GM18526 (cell line): Measurements from ENCODE around the gene APBA3.

Experiments
- POLR2A ChIP-seq: IDR thresholded peaks from 3 replicates; pipeline ENCODE4 v1.6.1; 2011; ENCODE audit not compliant: insufficient read length; ENCODE audit errors: extremely low read depth

APBA3 gene

DNA sequence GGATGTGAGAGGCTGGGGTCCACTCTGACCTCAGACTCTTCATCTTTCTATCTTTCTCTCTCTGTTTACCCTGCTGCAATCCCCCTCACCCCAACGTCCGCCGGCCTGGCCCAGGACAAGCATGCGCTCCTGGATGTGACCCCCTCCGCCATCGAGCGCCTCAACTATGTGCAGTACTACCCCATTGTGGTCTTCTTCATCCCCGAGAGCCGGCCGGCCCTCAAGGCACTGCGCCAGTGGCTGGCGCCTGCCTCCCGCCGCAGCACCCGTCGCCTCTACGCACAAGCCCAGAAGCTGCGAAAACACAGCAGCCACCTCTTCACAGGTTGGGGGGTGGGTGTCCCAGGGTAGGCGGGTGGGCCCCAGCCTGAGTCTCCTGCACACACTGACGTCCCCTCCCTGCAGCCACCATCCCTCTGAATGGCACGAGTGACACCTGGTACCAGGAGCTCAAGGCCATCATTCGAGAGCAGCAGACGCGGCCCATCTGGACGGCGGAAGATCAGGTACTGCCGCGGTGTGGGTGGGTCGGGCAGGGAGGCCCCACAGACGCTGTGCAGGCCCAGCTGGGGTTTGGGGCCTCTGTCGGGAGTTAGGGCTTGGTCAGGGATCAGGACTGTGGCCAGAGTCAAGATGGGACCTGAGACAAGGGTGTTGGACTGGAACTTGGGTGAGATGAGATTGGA, 15.0 kb downstream of the APBA3 start:
- TF ChIP-seq POLR2A = no peak

DNA sequence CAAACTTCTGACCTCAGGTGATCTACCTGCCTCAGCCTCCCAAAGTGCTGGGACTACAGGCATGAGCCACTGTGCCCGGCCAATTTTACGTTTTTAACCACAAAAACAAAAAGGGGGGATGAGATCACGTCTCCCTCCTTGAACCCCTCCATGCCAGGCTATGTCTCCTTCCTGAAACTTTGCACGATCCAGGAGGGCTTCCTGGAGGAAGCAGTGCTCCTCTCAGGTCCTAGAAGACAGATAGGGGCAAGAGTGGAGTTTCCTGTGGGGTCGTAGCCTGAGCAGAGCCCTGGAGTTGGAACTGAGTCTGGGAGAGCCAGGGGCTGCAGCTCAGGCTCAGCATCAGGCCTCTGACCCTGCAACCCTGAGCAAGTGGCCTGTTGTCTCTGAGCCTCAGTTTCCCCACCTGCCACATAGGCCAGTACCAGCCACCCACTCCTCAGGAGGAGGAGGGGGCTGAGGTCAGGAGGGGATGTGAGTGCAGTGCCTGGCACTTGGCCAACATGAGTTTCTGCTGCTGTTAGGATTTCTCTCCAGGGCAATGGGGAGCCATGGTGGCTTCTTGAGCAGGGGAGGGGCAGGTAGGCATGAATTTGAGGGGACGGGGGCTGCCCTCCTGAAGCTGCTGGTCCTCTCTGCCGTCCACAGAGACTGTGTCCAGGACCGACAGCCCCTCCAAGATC, 16.0 kb downstream of the APBA3 start:
- no peak for TF ChIP-seq POLR2A

DNA sequence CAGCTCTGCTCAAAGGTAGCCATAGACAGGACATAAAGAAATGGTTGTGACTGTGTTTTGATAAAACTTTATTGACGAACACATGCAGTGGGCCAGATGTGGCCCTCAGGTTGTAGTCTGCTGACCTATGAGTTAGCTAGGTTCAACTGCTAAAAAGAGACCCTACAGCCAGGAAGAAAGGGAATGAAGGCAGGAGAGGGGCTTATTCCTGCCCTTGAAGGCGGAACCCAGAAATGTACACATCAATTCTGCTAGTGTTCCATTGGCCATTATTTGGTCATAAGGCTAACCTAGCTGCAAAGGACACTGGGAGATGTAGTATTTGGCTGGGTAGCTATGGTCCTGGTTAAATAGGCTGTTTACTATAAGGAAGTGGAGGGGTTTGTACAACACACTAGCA, 18.0 kb downstream of the APBA3 start:
- TF ChIP-seq POLR2A = no peak

DNA sequence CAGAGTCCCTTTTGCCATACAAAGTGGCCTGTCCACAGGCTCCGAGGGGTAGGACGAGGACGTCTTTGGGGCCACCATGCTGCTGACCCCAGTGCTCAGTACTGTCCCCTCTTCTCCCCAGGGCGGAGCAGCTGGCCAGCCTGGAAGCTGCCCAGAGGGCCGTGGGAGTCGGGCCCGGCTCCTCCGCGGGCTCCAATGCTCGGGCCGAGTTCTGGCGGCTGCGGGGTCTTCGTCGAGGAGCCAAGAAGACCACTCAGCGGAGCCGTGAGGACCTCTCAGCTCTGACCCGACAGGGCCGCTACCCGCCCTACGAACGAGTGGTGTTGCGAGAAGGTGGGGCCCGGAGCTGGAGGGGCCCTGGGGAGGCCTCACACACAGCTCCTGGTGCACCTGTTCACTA, 21.1 kb downstream of the APBA3 start:
- TF ChIP-seq POLR2A = no peak

DNA sequence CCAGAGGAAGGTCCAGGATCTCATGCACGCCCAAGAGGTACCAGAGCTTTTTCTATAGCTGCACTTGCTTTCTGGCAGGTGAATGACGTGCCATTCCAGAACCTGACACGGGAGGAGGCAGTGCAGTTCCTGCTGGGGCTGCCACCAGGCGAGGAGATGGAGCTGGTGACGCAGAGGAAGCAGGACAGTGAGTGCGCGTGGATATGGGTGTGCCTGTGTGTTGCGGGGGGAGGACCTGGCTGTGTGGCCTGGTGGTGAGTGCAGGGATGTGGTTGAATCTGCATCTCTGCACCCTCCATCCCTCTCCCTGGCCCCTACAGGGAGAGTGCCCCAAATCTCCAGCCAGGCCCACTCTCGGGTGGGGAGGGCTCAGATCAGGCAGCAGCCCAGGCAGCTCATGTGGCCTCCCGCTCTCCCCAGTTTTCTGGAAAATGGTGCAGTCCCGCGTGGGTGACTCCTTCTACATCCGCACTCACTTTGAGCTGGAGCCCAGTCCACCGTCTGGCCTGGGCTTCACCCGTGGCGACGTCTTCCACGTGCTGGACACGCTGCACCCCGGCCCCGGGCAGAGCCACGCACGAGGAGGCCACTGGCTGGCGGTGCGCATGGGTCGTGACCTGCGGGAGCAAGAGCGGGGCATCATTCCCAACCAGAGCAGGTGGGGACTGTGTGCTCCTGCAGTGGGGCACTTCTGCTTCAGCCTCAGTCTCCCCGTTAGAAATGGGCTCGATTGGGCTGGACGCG, 22.8 kb downstream of the APBA3 start:
- no peak for TF ChIP-seq POLR2A

DNA sequence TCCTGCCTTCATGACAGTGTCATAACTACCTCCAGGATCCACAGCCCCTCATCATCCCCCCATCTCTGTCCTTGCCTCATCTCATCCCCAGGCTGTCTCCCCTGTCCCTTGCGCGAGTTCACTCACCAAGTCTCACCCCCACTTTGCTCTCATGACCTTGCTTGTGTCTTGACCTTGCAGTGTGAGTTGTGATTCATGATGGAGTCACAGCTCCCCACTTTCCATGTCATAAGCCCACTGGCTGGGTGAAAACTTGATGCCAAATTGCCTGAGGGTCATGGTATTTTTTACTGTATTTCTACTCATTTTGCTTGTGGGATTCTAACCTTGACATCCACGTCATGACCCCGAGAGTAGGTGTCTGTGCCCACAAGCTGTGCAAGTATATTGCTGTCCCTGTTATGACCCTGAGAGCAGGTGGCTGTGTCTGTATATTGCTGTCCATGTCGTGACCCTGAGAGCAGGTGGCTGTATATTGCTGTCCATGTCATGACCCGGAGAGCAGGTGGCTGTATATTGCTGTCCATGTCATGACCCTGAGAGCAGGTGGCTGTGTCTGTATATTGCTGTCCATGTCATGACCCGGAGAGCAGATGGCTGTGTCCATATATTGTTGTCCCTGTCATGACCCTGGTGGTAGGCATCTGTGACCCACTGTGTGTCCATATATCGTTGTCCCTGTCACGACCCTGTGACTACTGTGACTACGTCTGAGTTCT, 23.8 kb downstream of the APBA3 start:
- TF ChIP-seq POLR2A = no peak

DNA sequence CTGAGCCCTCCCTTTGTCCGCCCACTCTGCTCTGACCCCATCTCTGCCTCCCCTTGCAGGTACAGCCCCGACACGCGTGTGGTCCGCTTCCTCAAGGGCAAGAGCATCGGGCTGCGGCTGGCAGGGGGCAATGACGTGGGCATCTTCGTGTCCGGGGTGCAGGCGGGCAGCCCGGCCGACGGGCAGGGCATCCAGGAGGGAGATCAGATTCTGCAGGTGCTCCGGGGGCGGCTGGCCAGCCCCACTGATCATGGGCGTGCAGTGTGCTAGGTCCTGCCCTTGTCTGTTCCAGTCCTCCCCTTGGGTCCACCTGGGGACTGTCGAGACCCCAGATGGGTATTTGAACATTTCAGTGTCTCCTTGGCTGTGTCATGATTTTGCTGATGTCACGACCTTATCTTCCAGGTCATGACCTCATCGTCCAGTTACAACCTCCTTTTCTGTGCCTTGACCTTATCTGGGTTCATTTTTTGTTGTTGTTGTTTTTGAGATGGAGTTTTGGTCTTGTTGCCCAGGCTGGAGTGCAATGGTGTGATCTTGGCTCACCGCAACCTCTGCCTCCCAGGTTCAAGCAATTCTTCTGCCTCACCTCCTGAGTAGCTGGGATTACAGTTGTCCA, 25.3 kb downstream of the APBA3 start:
- no peak for TF ChIP-seq POLR2A

DNA sequence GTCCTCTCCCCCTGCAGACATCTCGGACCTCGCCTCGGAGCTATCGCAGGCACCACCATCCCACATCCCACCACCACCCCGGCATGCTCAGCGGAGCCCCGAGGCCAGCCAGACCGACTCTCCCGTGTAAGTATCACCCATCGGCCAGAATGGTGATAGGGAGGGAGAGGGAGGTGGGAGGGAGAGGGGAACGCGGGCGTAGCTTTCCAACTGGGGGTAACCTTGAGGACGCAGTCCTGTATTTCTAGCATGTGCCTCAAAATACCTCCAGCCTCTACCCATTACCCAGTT, 27.2 kb downstream of the APBA3 start:
- no peak for TF ChIP-seq POLR2A

DNA sequence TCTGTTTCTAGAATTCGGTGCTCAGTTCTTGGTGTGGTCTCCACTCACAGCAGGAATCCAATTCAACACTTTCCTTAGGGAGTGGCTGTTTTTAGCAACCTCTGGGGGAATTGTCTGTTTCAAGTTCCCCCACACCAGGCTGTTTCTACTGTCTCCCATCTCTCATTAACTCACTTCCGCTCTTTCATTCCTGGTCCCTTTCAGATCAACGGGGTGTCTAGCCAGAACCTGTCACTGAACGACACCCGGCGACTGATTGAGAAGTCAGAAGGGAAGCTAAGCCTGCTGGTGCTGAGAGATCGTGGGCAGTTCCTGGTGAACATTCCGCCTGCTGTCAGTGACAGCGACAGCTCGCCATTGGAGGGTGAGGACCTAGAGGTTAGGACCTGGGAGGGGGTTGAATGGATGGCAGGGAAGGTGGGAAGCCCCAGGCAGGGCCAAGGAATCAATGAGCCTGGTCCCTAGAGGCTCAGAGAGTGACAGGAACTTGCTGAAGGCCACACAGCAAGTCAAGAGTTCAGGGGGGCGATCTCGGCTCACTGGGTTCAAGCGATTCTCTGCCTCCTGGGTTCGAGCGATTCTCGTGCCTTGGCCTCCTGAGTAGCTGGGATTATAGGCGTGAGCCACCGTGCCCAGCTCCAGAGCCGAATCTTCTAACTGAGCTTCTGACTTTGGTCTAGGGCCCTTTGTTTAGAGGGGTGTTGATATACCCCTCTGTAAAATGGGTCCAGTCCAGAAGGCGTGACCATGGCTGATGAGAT, 27.8 kb downstream of the APBA3 start:
- TF ChIP-seq POLR2A = no peak

DNA sequence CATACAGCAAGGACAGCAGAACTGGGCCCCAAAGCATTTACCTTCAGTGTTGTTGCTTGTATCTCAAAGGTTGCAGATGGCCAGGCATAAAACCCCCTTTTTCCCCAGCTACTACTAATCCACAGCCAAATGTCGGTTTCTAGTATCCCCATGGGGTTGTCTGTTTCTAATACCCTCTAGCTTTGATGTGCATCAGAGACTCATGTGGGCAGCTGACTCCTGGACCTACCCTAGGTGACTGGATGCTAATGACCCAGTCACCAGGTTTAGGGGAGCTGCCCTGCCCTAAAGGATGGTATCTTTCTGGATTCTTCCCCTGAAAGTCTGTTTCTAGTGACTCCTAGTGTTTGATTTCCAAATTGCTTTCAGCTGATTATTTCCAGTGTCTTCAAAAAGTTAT, 29.4 kb downstream of the APBA3 start:
- TF ChIP-seq POLR2A = no peak

DNA sequence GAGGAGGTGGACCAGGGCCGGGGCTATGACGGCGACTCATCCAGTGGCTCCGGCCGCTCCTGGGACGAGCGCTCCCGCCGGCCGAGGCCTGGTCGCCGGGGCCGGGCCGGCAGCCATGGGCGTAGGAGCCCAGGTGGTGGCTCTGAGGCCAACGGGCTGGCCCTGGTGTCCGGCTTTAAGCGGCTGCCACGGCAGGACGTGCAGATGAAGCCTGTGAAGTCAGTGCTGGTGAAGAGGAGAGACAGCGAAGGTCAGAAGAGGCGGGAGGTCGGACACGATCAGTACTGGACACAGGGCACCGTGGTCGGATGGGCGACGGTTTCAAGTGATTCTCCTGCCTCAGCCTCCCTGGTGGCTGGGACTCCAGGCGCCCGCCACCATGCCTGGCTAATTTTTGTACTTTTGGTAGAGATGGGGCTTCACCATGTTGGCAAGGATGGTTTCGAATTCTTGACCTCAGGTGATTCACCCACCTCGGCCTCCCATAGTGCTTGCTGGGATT, 31.0 kb downstream of the APBA3 start:
- no peak for TF ChIP-seq POLR2A

DNA sequence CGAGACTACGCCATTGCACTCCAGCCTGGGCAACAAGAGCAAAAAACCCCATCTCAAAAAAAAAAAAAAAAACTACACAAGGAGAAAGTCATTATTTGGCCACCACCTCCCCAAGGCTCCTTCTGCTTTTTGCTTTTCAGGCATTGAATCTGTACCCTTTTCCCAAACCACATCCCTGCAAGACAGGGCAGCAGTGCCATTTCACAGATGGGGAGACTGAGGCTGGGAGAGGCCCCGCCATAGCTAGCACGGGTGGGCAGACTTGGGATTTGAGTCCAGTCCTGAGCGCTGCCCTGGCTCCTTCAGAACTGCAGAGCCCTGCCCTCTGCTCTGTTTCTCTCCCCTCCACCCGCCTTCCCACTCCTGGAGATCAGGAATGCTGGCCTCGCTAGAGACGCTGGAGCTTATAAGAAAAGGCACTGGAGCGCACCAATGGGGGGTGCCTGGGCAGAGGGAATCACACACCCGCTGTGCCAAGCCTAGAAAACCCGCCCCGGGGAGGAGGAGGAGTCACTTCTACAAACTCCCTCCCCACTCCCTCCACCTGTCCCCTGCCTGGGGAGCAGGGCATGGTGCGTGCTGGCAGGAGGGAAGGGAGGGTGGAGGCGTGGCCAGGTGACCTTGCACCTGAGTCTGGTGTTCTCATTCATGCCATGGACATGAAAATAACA, 35.7 kb downstream of the APBA3 start:
- no peak for TF ChIP-seq POLR2A

DNA sequence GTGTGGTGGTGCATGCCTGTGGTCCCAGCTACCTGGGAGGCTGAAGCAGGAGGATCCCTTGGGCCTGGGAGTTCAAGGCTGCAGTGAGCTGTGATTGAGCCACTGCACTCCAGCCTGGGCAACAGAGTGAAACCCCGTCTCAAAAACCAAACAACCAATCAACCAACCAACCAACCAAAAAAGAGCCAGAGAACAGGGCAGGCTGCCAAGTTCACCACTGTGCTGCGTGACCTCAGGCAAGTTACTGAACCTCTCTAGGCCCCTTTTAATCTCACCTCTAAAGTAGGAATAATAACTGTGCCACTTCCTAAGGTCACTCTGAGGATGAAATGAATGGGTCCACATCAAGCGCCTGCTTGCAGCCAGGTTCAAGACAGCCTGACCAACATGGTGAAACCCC, 36.4 kb downstream of the APBA3 start:
- TF ChIP-seq POLR2A = no peak

DNA sequence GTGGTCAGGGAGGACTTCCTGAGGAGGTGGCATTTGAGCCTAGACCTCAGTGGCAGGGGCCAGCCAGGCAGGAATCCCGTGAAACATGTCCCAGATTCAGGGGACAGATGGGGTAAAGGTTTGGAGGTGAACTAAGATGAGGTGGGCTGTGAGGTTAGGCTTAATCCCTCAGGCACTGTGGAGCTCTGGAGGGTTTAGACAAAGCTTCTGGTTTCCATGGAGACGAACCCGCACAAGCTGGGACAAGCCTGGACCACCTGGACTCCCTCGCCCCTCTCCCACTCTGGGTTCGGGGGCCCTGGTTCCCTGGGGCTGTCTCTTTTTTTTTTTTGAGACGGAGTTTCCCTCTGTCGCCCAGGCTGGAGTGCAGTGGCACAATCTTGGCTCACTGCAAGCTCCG, 37.6 kb downstream of the APBA3 start:
- no peak for TF ChIP-seq POLR2A
